Measurements from ENCODE around the gene MAN1C1. TPM values are rescaled to one million over a fixed set of nuclear protein-coding genes. Genes with fewer than 3 reads are reported as not detected.

Gene MAN1C1
- total and polyA plus RNA-seq, 9 of the 15 experiments (the other 6 are each of a cell fraction or from before 2014, with no cell fraction given) = 0.04 to 0.44 (median 0.10) TPM; not detected in 3

DNA sequence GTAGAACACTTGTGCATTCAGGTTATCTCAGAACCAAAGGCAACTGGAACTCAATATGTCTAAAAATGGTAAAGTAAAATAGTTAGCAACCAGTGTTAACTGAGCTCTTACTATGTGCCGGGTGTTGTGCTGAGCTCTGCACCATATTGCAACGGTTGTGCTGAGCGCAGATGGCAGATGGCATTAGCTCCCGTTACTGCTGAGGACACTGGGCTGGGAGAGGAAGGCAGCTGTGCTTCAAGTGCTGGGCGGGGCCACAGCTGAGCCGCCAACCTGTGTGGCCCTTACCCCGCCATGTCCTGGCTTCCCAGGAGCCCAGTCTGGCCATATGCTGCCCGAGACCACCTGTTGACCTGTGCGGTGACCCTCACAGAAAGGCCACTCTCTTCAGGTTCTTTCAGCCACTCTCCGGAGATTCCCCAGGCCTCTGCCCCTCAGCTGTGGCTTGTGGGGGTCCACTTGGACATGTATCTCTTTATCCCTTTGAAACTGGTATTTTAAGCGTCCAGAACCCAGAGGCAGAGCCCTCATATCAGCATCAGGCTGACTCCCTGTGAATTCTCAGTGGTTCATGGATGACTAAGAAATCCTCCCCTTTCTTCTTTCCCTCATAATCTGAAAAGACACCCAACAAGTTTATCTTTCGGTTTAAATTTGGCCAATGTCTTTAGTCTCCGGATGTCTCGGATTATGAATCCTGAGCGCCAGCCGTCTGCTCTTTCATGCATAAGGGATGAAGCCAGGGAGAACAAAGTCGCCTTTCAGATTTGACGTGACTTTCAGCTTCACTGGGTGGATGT is 46.8 kb upstream of the MAN1C1 start:
- no TSS peak for BruUV-seq (replicated peaks)
- H3K9me3 ChIP-seq (replicated peaks; ENCODE audit: control insufficient read depth, insufficient read depth, low read depth, low read length) = no peaks in the 10 kb centered on the region
- H3K27me3 ChIP-seq (ENCODE audit: control insufficient read depth in 2 of 2, insufficient read depth in 2 of 2, low read length in 2 of 2) = peaks cover 0 to 25% of the 10 kb centered on the region in 2 experiments; a peak in 2 of 5 replicates
- in situ Hi-C loops (cut with MboI) (loop anchor here (10.0 kb wide), 1 partner anchor 1725 kb away; no protein-coding TSS in a partner anchor), intact Hi-C loops (cut with micrococcal nuclease) (no loop called here)
- DNase-seq (ENCODE audit: extremely low read depth in 1 of 4, low spot score in 3 of 4) = peak in 3 of 4 experiments; percentile 46 to 55 (median 51)
- CTCF ChIA-PET (ENCODE audit: low intra/inter-chr PET ratio) = interaction anchor here (0.6 kb wide), 1 partner anchor 139 kb away, joined by 3 read pairs; no protein-coding TSS in a partner anchor
- peak overlapping the region in 1 of 2 experiments; percentile 47; a peak in 2 of 4 replicates for H3K9ac ChIP-seq (ENCODE audit: insufficient read depth in 1 of 2, low read depth in 2 of 2, low read length in 2 of 2)
- H3K4me2 ChIP-seq (ENCODE audit: insufficient read depth, low read length) = peak overlapping the region; percentile 2; the same call in 1 of the 2 replicates
- H3K4me1 ChIP-seq (replicated peaks in 1 of 2; ENCODE audit: control insufficient read depth in 2 of 2, insufficient read depth in 2 of 2, low read length in 2 of 2) = peaks cover 24 to 47% of the 10 kb centered on the region in 2 experiments
- no peak overlapping the region for H3K4me3 ChIP-seq
- peak; percentile 8; the same call in 2 of the 3 replicates for ATAC-seq
- no peak overlapping the region; the same call in 2 of the 3 replicates for H3K27ac ChIP-seq (ENCODE audit: extremely low read depth, low read depth, low read length)
- peak; percentile 79 for FAIRE-seq
- POLR2A ChIA-PET = interaction anchor here (0.6 to 6.6 kb wide), 3 partner anchors 10 to 201 kb away, joined by 3 to 39 read pairs (median 10); no protein-coding TSS in a partner anchor
- peaks cover 4% of the 10 kb centered on the region; the same call in 1 of the 3 replicates for H3K36me3 ChIP-seq (ENCODE audit: control insufficient read depth, insufficient read depth, low read length)
- no peaks in the 10 kb centered on the region for H4K20me1 ChIP-seq (replicated peaks; ENCODE audit: control insufficient read depth, insufficient read depth, low read length)
- H2AFZ ChIP-seq (ENCODE audit: low read depth, low read length) = no peak overlapping the region
- H3K79me2 ChIP-seq (ENCODE audit: control insufficient read depth, insufficient read depth, low read length) = no peaks in the 10 kb centered on the region
- H3K9me1 ChIP-seq (ENCODE audit: control insufficient read depth, insufficient read depth, low read length) = peaks cover 11% of the 10 kb centered on the region
- WGBS (ENCODE audit: insufficient coverage, low coverage, missing lambda C conversion rate) = 25% methylated on average over 18 of the region's 18 CpGs
- TF ChIP-seq JUND (IDR thresholded peaks at IDR 0.05; ENCODE audit: borderline replicate concordance, low read depth, low read length) (peak; percentile 57; the same call in 1 of the 2 replicates), JUND (tag; IDR thresholded peaks at IDR 0.05; ENCODE audit: borderline replicate concordance, low read depth, low read length) (0 out of 3 replicates have a peak, but pooled peaks have one; percentile 23), NR2C2 (CRISPR knock-in tag; IDR thresholded peaks at IDR 0.05) (0 out of 2 replicates have a peak, but pooled peaks have one; percentile 49), NR2C2 (tag; IDR thresholded peaks at IDR 0.05) (no peak), SUPT5H (IDR thresholded peaks at IDR 0.05) (0 out of 2 replicates have a peak, but pooled peaks have one; percentile 12), NFE2 (IDR thresholded peaks at IDR 0.05; ENCODE audit: low read depth) (0 out of 2 replicates have a peak, but pooled peaks have one; percentile 14), ETV5 (CRISPR knock-in tag; IDR thresholded peaks at IDR 0.05; ENCODE audit: low read depth) (no peak), SMAD4 (CRISPR knock-in tag; conservative IDR thresholded peaks at IDR 0.05) (0 out of 2 replicates have a peak, but pooled peaks have one; percentile 31), GATA2 (CRISPR knock-in tag; IDR thresholded peaks at IDR 0.05) (0 out of 2 replicates have a peak, but pooled peaks have one; percentile 10), KDM1A (IDR thresholded peaks at IDR 0.05) (peak; percentile 25 to 33; a peak in 2 of 4 replicates), CBFA2T2 (conservative IDR thresholded peaks at IDR 0.05) (peak; percentile 51), TCF3 (CRISPR knock-in tag; IDR thresholded peaks at IDR 0.05) (peak; percentile 69; the same call in 1 of the 2 replicates), NFIC (IDR thresholded peaks at IDR 0.05) (0 out of 2 replicates have a peak, but pooled peaks have one; percentile 5), ARID1B (IDR thresholded peaks at IDR 0.05) (peak; percentile 57), TRIM28 (IDR thresholded peaks at IDR 0.05) (no peak), GTF2E2 (tag; IDR thresholded peaks at IDR 0.05) (0 out of 2 replicates have a peak, but pooled peaks have one; percentile 13), FOSL1 (tag; conservative IDR thresholded peaks at IDR 0.05) (peak; percentile 48; the same call in 1 of the 2 replicates)
- TF ChIP-seq, protein P1, sequence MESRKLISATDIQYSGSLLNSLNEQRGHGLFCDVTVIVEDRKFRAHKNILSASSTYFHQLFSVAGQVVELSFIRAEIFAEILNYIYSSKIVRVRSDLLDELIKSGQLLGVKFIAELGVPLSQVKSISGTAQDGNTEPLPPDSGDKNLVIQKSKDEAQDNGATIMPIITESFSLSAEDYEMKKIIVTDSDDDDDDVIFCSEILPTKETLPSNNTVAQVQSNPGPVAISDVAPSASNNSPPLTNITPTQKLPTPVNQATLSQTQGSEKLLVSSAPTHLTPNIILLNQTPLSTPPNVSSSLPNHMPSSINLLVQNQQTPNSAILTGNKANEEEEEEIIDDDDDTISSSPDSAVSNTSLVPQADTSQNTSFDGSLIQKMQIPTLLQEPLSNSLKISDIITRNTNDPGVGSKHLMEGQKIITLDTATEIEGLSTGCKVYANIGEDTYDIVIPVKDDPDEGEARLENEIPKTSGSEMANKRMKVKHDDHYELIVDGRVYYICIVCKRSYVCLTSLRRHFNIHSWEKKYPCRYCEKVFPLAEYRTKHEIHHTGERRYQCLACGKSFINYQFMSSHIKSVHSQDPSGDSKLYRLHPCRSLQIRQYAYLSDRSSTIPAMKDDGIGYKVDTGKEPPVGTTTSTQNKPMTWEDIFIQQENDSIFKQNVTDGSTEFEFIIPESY (CRISPR knock-in tag; IDR thresholded peaks at IDR 0.05) = peak; percentile 56; the same call in 1 of the 2 replicates
- TF ChIP-seq, protein P2, sequence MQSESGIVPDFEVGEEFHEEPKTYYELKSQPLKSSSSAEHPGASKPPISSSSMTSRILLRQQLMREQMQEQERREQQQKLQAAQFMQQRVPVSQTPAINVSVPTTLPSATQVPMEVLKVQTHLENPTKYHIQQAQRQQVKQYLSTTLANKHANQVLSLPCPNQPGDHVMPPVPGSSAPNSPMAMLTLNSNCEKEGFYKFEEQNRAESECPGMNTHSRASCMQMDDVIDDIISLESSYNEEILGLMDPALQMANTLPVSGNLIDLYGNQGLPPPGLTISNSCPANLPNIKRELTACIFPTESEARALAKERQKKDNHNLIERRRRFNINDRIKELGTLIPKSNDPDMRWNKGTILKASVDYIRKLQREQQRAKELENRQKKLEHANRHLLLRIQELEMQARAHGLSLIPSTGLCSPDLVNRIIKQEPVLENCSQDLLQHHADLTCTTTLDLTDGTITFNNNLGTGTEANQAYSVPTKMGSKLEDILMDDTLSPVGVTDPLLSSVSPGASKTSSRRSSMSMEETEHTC (IDR thresholded peaks at IDR 0.05) = no peak
